HEK293 (cell line): ENCODE results near the gene REN.

Experiments
- BCL11B ChIP-seq: fragments of 450-650 bp; formaldehyde crosslinking; IDR thresholded peaks from 2 replicates; pipeline ENCODE4 v1.5.1; 2016; ENCODE audit warnings: low read depth, missing biosample characterization, missing genetic modification characterization
- TCF7L2 ChIP-seq: IDR thresholded peaks from 2 replicates; pipeline ENCODE4 v1.6.1; 2011; ENCODE audit warnings: low read depth, mild to moderate bottlenecking, inconsistent platforms, low read length, moderate library complexity, borderline replicate concordance
- ZNF121 ChIP-seq: fragments of 450-650 bp; formaldehyde crosslinking; IDR thresholded peaks from 2 replicates; pipeline ENCODE4 v1.5.1; 2016; ENCODE audit warnings: missing biosample characterization, missing genetic modification characterization
- ZNF24 ChIP-seq: fragments of 450-650 bp; formaldehyde crosslinking; IDR thresholded peaks from 2 replicates; pipeline ENCODE4 v1.5.1; 2016; ENCODE audit warnings: missing biosample characterization, missing genetic modification characterization
- ZNF416 ChIP-seq: fragments of 450-650 bp; formaldehyde crosslinking; IDR thresholded peaks from 2 replicates; pipeline ENCODE4 v1.5.1; 2016; ENCODE audit warnings: missing biosample characterization, missing genetic modification characterization
- ZNF558 ChIP-seq: fragments of 450-650 bp; formaldehyde crosslinking; IDR thresholded peaks from 2 replicates; pipeline ENCODE4 v1.5.1; 2016; ENCODE audit warnings: missing biosample characterization, missing genetic modification characterization
- TF ChIP-seq, protein P1 (sequence below): fragments of 450-650 bp; formaldehyde crosslinking; IDR thresholded peaks from 2 replicates; pipeline ENCODE4 v1.5.1; 2016; ENCODE audit warnings: missing biosample characterization, missing genetic modification characterization

- TF ChIP-seq, protein P1, sequence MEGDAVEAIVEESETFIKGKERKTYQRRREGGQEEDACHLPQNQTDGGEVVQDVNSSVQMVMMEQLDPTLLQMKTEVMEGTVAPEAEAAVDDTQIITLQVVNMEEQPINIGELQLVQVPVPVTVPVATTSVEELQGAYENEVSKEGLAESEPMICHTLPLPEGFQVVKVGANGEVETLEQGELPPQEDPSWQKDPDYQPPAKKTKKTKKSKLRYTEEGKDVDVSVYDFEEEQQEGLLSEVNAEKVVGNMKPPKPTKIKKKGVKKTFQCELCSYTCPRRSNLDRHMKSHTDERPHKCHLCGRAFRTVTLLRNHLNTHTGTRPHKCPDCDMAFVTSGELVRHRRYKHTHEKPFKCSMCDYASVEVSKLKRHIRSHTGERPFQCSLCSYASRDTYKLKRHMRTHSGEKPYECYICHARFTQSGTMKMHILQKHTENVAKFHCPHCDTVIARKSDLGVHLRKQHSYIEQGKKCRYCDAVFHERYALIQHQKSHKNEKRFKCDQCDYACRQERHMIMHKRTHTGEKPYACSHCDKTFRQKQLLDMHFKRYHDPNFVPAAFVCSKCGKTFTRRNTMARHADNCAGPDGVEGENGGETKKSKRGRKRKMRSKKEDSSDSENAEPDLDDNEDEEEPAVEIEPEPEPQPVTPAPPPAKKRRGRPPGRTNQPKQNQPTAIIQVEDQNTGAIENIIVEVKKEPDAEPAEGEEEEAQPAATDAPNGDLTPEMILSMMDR (tag by site-specific recombination) = no peak
- TF ChIP-seq ZNF24 (tag by site-specific recombination) (no peak), ZNF121 (tag by site-specific recombination) (no peak), TCF7L2 (no peak), ZNF558 (tag by site-specific recombination) (no peak), BCL11B (no peak), ZNF416 (no peak)
Observed at GRCh38 chr1:204181116-204181515, 15.0 kb upstream of the REN start.
